HG02981 (cell line): ENCODE results near the gene PSRC1.

Experiments used
- ATAC-seq: cut with Tn5 transposase; IDR thresholded peaks from one replicate; pipeline ENCODE4 v1.9.1; 2021; ENCODE audit warnings: mild to moderate bottlenecking, moderate library complexity; ENCODE audit not compliant: unreplicated experiment

Gene PSRC1

GRCh38 chr1:109248797-109249629, 33.9 kb downstream of the PSRC1 start, which contains the start of gene CELSR2:
CELSR2 (plus strand) TSS chr1:109249539; CDS start chr1:109250080, 541 bp downstream.
- peak; percentile 80 for ATAC-seq

GRCh38 chr1:109248444-109248796, 34.5 kb downstream of the PSRC1 start:
- no peak for ATAC-seq

DNA sequence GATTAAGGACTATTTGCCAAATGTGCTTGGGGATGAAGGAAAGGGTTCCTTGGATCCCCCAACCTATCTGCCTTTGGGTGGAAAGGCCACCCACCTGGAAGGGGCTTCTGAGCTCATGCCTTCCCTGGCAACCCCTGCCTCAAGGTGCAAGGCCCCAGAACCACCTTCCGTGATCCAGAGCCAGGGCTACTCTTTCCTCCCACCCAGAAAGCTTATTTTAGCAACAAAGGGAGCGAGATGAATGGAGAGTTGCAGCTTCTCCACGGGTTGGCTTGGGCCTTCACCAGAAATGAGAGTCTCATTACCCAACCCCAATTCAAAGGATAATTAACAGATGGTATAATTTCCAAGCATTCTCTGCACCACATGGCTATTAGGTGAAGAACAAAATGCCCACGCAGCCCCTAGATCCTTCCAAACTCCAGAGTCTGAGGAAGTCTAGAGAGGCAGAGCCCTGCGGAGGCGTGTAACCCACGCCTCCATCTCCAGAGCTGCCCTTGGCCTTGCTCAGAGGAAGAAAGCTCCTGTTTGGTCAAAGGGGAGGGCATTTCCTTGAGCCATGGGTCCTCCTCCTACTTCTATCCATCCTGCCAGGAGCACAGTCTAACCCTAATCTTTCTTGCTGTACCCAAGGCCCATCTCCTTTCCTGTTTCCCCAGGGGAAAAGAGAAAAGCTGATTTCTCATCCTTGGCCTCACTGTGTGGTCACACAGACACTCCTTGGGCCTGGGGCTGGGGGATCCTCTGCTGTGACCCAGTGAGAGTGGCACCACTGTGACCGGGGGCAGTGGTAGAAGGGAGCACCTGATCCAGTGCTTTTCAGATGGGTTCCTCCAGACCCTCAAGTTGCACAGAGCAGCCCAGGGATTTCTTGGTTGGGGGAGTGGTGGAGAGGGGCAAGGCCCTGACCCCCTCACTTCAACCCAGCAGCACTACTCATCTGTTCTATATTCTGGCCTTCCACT, 35.3 kb downstream of the PSRC1 start:
- ATAC-seq, result no peak

- no peak for ATAC-seq
Measured at GRCh38 chr1:109246141-109246551, 36.8 kb downstream of the PSRC1 start.

DNA sequence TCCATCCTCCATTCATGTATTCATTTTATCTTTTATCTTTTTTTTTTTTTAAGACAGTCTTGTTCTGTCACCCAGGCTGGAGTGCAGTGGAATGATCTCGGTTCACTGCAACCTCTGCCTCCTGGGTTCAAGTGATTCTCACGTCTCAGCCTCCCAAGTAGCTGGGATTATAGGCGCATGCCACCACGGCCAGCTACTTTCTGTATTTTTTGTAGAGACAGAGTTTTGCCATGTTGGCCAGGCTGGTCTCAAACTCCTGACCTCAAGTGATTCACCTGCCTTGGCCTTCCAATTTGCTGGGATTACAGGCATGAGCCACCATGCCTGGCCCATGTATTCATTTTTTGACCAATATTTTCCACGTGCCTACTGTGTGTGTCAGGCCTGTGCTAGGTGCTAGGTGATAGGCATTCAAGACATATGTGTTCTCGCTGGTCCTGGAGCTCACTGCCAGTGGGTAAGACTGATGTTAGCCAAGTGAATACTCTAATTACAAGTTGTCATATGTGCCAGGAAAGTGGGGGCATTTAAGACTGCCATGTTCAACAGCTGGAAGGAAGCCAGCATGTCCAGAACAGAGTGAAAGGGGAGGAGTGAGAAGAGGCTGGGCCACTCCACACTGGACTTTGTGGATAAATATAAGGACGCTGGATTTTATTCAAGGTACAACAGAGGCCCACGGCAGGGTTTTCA, 38.9 kb downstream of the PSRC1 start:
- no peak for ATAC-seq

DNA sequence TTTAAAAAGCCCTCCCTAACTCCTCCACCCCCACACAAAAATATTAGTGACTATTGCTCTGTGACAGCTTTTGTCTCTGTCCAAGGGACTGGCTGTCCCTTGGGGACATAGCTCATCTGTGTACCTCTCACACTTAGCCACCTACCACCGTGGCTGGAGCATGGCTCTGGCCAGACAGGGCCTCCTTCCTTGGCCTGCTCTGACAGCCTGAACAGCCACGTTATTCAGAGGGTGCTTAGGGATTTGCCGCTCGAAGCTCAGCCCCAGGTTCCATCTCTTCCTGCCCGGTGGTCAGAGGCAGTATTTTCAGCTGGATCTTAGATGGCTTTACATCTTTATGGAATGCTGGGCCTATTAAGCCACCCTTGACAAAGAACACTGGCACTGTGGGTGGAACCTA, 39.7 kb downstream of the PSRC1 start:
- no peak for ATAC-seq

GRCh38 chr1:109242387-109242786, 40.6 kb downstream of the PSRC1 start:
- ATAC-seq, result no peak

GRCh38 chr1:109241841-109242345, 41.1 kb downstream of the PSRC1 start:
- no peak for ATAC-seq

- ATAC-seq, result no peak
Measured at GRCh38 chr1:109241344-109241743, 41.6 kb downstream of the PSRC1 start.

GRCh38 chr1:109240158-109241152, 42.5 kb downstream of the PSRC1 start:
- no peak for ATAC-seq

DNA sequence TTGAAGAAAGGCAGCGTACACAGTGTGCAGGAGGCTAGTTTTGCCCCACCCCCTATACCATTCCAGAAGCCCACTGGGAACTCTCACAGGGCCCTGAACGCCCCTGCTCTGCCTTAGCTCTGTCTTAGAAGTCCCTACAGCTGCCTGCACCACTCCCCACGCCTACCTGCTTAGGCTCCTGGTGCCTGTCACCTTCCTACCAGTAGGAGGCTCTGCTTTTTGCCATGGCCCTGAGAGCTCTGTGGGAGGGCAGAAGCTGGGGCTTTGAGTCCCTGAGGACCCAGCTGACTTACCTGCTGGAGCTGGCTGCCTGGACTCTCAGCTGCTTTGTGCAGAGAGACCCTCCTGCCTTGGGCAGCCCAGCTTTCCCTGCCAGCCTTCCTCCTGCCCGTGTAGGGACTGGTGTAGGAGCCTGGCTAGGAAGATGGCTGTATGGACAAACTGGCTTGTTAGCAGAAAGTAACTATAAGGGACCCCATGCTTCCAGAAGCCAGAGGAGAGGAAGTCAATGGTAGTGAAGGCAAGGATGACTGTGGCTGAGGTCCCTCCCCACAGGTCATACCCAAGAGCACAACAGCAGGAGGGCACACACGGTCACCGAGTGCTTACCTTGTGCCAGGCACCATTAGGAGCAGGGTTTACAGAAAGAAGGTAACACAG, 43.4 kb downstream of the PSRC1 start:
- no peak for ATAC-seq

GRCh38 chr1:109239047-109239408, 43.9 kb downstream of the PSRC1 start:
- no peak for ATAC-seq

DNA sequence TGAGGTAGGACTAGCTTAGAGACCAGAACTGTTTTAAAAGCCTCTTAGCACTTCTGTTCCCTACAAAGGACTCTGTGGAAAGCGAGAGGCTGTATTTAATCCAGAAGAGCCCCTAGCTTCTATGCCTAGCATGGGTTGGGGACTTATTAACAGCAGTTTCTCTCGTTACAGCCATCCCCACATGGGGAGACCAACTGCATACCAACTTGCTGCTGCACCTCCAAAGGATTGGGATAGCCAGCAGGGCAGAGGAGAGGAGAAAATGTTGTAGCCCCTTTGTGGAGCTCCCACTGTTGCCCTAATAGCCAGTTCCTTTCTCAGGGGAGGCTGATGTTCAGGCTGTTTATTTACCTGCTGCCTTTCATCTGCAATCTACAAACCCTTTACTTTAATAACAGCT, 44.6 kb downstream of the PSRC1 start:
- ATAC-seq, result no peak

- no peak for ATAC-seq
Measured at GRCh38 chr1:109237512-109237911, 45.4 kb downstream of the PSRC1 start.

DNA sequence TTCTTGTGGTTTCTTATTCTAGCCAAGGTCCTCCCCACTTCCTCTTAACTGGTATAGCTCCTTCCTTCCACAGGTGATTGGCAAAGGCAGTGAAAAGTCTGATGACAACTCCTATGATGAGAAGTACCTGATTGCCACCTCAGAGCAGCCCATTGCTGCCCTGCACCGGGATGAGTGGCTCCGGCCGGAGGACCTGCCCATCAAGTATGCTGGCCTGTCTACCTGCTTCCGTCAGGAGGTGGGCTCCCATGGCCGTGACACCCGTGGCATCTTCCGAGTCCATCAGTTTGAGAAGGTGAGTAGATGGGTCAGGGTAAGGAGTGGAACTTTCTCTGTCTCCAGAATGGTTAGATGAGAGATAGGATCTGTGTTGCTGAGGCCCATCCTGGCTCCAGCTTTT, 47.8 kb downstream of the PSRC1 start:
- ATAC-seq, result no peak

GRCh38 chr1:109231066-109231465, 51.9 kb downstream of the PSRC1 start:
- no peak for ATAC-seq
